AG09309 (cell line): ENCODE measurements around the gene TEC.
"Not testable (repeated sequence)": the region's sequence is repeated elsewhere in the genome, so short reads cannot be mapped to it uniquely, and the experiment has no call there.

Experiments
- DNase-seq: peaks from one replicate; pipeline ENCODE4 v3.0.0-alpha.2; 2010; ENCODE audit warnings: low read depth
- H3K4me3 ChIP-seq: 2 replicates; pipeline ENCODE4 v1.5.1; 2011; ENCODE audit warnings: mild to moderate bottlenecking, low read depth, low read length, moderate library complexity; ENCODE audit not compliant: control insufficient read depth
- TF ChIP-seq, protein P1 (sequence below): IDR thresholded peaks from 2 replicates; pipeline ENCODE4 v1.5.1; 2011; ENCODE audit warnings: mild to moderate bottlenecking, low read depth, low read length, inconsistent platforms; ENCODE audit not compliant: insufficient read depth, control insufficient read depth; ENCODE audit errors: missing control alignments

Gene TEC

DNA sequence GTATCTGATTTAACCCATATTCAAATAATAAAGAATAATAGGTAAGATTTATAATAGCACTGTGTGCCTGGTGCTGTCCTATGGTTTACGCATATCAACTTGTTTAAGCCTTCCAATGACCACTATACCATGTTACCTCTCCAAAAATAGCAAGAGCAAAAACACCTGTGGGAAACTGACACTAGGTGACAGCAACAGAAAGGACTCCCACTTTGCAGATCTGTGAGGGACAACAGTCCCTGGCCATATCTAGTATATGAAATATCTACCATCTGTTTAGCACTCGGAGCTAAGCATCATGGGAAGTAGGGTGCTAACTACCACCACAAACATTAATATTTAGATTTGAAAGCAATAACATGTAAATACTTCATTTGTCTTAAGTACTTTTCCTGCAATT, 79.9 kb downstream of the TEC start:
- no peak for DNase-seq
- TF ChIP-seq, protein P1, sequence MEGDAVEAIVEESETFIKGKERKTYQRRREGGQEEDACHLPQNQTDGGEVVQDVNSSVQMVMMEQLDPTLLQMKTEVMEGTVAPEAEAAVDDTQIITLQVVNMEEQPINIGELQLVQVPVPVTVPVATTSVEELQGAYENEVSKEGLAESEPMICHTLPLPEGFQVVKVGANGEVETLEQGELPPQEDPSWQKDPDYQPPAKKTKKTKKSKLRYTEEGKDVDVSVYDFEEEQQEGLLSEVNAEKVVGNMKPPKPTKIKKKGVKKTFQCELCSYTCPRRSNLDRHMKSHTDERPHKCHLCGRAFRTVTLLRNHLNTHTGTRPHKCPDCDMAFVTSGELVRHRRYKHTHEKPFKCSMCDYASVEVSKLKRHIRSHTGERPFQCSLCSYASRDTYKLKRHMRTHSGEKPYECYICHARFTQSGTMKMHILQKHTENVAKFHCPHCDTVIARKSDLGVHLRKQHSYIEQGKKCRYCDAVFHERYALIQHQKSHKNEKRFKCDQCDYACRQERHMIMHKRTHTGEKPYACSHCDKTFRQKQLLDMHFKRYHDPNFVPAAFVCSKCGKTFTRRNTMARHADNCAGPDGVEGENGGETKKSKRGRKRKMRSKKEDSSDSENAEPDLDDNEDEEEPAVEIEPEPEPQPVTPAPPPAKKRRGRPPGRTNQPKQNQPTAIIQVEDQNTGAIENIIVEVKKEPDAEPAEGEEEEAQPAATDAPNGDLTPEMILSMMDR, result no peak

DNA sequence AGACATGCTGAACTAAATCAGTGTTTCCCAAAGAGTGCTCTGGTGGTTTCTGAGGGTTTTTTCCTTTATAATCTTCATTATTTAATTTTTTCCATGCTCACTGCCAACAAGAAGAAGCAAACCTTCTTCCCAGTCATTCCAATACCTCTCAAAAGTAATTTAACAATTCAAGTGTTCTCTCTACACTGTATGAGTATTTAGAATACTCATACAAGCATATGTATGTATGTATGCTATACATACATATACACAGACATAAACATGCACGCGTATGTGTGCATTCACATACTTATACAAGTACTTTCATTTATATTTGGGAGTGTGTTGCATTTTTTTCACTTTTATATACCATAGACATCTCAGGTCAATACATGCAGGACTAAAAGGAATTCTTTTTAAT, 81.2 kb downstream of the TEC start:
- DNase-seq, result no peak

More for the DNA sequence above, 79.9 kb downstream of the TEC start:
- no peak overlapping the region for H3K4me3 ChIP-seq

DNA sequence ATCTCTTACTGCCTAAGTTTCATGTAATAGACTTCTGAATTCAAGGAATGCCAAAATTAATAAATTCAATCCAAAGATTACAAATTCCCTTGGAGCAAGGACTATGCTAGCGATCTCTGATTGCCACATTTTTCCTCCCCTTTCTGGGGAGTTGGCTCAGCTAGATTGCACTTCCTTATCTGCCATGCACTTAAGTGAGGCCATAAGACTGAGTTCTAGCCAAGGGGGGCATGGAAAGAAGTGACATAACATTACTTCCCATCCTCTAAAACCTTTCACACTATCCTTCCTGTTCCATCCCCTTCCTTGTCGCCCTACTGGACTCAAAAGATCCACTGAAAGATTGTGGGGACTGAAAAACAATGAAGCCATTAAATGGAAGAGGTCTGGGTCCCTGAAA, 81.8 kb downstream of the TEC start:
- TF ChIP-seq, protein P1, result no peak
- no peak overlapping the region for H3K4me3 ChIP-seq
- DNase-seq, result no peak

More for the DNA sequence above, 81.2 kb downstream of the TEC start:
- H3K4me3 ChIP-seq, result no peak overlapping the region
- TF ChIP-seq, protein P1, result no peak

DNA sequence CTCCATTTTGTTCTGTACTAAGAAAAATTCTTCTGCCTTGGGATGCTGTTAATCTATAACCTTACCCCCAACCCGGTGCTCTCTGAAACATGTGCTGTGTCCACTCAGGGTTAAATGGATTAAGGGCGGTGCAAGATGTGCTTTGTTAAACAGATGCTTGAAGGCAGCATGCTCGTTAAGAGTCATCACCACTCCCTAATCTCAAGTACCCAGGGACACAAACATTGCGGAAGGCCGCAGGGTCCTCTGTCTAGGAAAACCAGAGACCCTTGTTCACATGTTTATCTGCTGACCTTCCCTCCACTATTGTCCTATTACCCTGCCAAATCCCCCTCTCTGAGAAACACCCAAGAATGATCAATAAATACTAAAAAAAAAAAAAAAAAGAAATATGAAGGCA, 82.6 kb downstream of the TEC start:
- H3K4me3 ChIP-seq, DNase-seq: not testable (repeated sequence)

DNA sequence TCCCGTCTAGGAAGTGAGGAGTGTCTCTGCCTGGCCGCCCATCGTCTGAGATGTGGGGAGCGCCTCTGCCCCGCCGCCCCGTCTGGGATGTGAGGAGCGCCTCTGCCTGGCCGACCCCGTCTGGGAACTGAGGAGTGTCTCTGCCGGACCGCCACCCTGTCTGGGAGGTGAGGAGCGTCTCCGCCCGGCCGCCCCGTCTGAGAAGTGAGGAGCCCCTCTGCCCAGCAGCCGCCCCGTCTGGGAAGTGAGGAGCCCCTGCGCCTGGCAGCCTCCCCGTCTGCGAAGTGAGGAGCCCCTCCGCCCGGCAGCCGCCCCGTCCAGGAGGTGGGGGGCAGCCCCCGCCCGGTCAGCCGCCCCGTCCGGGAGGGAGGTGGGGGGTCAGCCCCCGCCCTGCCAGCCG, 83.2 kb downstream of the TEC start:
- H3K4me3 ChIP-seq, DNase-seq: not testable (repeated sequence)

DNA sequence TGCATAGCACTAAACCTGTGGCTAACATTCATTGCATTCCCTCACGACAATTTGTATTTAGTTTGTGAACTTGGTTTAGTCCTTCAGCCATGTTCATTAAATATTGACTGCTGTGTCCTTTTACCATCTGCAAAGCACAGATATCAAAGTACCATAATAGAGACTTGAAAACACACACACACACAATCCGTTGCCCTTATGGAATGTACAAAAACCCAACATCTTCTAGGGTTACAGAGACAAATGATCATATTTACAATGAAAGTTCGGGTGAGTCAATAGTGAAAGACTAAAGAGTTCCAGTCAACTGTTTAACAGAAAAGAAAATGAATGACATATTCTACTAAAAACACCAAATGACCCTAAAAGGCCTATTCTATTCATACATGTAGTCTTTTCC, 84.8 kb downstream of the TEC start:
- no peak for DNase-seq
- TF ChIP-seq, protein P1, result no peak
- no peak overlapping the region for H3K4me3 ChIP-seq

DNA sequence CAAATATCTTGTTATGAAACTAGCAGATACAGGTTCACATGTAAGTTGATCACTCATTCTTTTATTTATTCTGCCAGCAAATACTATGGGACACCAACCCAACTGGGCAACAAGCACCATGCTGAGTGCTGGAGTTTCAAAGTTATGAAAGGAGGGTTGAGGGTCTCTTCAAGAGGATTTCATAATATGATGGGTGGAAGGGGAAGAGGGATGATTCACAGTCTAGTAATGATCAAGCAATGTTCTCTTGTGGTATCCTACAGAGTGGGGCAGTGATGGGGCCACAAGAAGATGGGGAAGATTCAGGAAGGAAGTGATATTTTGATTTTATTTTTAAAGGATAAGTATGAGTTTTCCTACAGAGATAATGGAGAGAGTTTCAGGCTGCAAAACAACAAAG, 89.4 kb downstream of the TEC start:
- TF ChIP-seq, protein P1, result no peak
- no peak for DNase-seq
- H3K4me3 ChIP-seq, result no peak overlapping the region

DNA sequence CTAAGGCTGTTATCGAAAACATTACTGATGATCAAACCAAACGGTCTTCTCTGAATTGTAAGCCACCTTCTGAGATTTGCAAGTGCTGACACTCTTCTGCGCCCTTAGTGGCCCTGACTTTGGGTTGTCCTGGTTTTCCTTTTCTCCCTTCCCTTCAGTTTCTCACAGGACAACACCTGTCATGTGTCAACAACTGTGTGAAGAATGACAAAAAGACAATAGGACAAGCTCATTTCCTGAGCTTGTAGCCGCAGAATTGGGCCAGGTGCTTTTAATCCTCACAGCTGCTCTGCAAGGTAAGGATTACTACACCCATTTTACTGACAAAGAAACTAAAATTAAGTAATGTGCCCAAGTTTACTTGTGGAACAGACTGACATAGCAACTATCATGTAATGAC, 90.7 kb downstream of the TEC start:
- H3K4me3 ChIP-seq, result no peak overlapping the region
- no peak for DNase-seq
- TF ChIP-seq, protein P1, result no peak
